NT2/D1 (cell line): ENCODE results near the gene RAX.

Source experiments
- DNase-seq: peaks from one replicate; pipeline ENCODE4 v3.0.0-alpha.2; 2011; ENCODE audit warnings: low read depth, low spot score
- H3K27me3 ChIP-seq: 2 replicates; pipeline ENCODE4 v1.6.0; 2011; ENCODE audit warnings: mild to moderate bottlenecking; ENCODE audit not compliant: insufficient read length, insufficient read depth
- H3K36me3 ChIP-seq: 2 replicates; pipeline ENCODE4 v1.6.1; 2011; ENCODE audit warnings: mild to moderate bottlenecking, low read length, mixed read lengths; ENCODE audit not compliant: insufficient read depth, insufficient read length
- H3K4me1 ChIP-seq: 2 replicates; pipeline ENCODE4 v1.5.1; 2011; ENCODE audit not compliant: insufficient read depth, insufficient read length
- H3K4me3 ChIP-seq: 2 replicates; pipeline ENCODE4 v1.5.1; 2011; ENCODE audit warnings: low read depth; ENCODE audit not compliant: insufficient read length
- H3K9ac ChIP-seq: 2 replicates; pipeline ENCODE4 v1.6.0; 2011; ENCODE audit warnings: low read depth; ENCODE audit not compliant: insufficient read length
- H3K9me3 ChIP-seq: 2 replicates; pipeline ENCODE4 v1.5.1; 2011; ENCODE audit warnings: mild to moderate bottlenecking, low read length; ENCODE audit not compliant: insufficient read depth
- SUZ12 ChIP-seq: IDR thresholded peaks from 2 replicates; pipeline ENCODE4 v1.6.1; 2011; ENCODE audit not compliant: insufficient read length, insufficient read depth; ENCODE audit errors: extremely low read depth
- YY1 ChIP-seq: IDR thresholded peaks from 2 replicates; pipeline ENCODE4 v1.6.1; 2011; ENCODE audit not compliant: insufficient read length, insufficient read depth
- ZNF274 ChIP-seq: IDR thresholded peaks from 2 replicates; pipeline ENCODE4 v1.6.1; 2011; ENCODE audit warnings: mild to moderate bottlenecking, low read depth, low read length

The RAX gene

DNA sequence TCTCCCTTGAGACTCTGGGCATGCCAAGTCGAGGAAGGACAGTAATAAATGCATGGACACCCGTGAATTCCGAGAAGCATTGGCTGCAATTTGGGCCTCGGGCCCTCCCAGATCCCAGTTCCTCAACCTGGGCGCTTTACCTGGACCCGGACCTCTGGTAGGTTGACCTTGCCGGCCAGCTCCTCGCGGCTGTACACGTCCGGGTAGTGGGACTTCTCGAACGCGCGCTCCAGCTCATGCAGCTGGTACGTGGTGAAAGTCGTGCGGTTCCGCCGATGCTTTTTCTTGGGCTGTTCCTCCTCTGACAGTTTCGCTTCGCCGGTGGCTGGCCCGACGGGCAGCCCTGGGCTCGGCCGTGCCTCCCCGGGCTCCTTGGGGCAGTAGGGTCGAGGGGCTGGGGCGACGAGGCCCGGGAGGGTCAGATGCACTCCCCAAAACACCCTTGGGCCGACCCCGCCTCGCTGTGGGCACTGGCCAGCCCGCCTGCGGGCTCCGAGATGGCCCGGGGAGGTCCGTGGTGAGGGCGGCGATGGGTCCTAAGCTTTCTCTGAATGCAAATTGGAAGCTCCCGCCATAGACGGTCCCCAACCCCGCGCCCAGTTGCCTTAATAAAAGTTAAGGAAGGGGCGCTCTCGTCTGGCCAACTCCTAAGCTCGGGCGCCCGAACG is 899 bp downstream of the RAX start:
- H3K9ac ChIP-seq = no peak overlapping the region
- TF ChIP-seq SUZ12 (no peak), ZNF274 (no peak), YY1 (no peak)
- peaks cover 56% of the 10 kb centered on the region for H3K9me3 ChIP-seq
- no peaks in the 10 kb centered on the region for H3K27me3 ChIP-seq
- DNase-seq = no peak
- no peaks in the 10 kb centered on the region for H3K36me3 ChIP-seq
- no peaks in the 10 kb centered on the region for H3K4me1 ChIP-seq
- no peak overlapping the region for H3K4me3 ChIP-seq

DNA sequence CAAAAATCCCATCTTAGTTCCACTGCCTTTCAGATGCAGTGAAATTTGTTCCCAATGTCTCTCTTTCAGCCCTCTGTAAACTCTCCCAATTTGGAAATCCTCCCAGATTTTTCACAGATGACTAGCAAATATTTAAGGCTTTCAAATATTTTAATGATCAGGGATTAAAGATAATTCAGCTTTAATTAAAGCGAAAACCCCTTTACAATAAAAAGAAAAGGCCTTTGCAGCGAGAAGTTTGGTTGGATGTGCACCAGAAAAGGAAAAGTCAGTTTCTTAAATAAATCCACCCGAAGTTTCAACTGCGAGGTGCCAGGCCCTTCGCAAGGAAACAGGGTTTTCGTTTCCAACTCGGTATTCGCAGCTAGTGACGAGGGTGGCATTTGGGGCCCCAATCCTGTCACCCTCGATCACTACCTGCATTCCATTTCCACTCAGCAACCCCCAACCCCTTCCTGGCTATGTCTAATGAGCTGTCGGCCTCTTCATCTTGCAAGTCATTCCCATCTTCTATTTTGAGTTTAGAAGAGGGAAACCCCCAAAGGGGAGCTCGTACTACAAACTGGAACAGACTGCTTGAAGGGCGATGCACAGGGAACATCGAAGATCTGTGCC is 1.5 kb downstream of the RAX start:
- no peak for DNase-seq
- no peaks in the 10 kb centered on the region for H3K27me3 ChIP-seq
- no peaks in the 10 kb centered on the region for H3K4me1 ChIP-seq
- H3K9me3 ChIP-seq = peaks cover 62% of the 10 kb centered on the region
- H3K9ac ChIP-seq = no peak overlapping the region
- H3K4me3 ChIP-seq = no peak overlapping the region
- H3K36me3 ChIP-seq = no peaks in the 10 kb centered on the region
- no peak for TF ChIP-seq SUZ12
- no peak for TF ChIP-seq YY1
- TF ChIP-seq ZNF274 = no peak

DNA sequence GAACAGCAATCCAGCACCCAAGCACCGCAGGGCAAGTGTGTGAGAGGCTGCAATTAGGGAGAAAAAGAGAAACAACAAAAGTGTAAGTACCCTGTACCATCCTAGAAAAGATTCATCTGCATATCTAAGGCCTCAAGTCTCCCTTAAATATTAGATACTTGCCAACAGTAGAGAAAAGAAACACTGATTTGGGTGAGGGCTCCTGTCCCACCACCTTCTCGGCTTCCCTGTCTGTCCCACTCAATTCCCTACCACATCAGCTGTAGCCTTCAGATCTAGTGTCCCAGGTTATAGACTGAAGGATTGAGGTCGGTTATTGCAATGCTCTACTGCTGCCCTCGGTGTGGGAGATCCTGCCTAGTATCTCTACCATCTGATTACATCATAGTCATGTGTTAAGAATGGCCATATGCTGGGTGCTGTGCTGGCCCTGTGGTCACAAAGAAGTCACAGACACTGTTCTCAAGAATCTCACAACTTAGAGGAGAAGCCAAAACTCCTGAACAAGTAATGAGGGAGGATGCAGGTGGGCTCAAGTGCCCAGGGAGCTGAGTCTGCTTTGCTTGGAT is 2.5 kb downstream of the RAX start:
- Histone ChIP-seq H3K4me1 (no peaks in the 10 kb centered on the region), H3K9me3 (peaks cover 66% of the 10 kb centered on the region)
- no peak for DNase-seq

GRCh38 chr18:59269563-59270119 is 3.6 kb downstream of the RAX start:
- Histone ChIP-seq H3K4me1 (no peaks in the 10 kb centered on the region), H3K9me3 (peaks cover 66% of the 10 kb centered on the region), H3K36me3 (no peaks in the 10 kb centered on the region), H3K9ac (peak overlapping the region; percentile 32), H3K4me3 (peak overlapping the region; percentile 26), H3K27me3 (no peaks in the 10 kb centered on the region)
- DNase-seq = no peak
- TF ChIP-seq ZNF274 (no peak), SUZ12 (no peak), YY1 (no peak)

More for the DNA sequence above, 2.5 kb downstream of the RAX start:
- no peak overlapping the region for H3K4me3 ChIP-seq
- H3K9ac ChIP-seq = no peak overlapping the region
- TF ChIP-seq SUZ12 (no peak), YY1 (no peak), ZNF274 (no peak)
- no peaks in the 10 kb centered on the region for H3K27me3 ChIP-seq
- H3K36me3 ChIP-seq = no peaks in the 10 kb centered on the region

GRCh38 chr18:59268721-59269562 is 4.3 kb downstream of the RAX start:
- peak overlapping the region; percentile 43 for H3K4me3 ChIP-seq
- H3K9me3 ChIP-seq = peaks cover 66% of the 10 kb centered on the region
- H3K36me3 ChIP-seq = no peaks in the 10 kb centered on the region

DNA sequence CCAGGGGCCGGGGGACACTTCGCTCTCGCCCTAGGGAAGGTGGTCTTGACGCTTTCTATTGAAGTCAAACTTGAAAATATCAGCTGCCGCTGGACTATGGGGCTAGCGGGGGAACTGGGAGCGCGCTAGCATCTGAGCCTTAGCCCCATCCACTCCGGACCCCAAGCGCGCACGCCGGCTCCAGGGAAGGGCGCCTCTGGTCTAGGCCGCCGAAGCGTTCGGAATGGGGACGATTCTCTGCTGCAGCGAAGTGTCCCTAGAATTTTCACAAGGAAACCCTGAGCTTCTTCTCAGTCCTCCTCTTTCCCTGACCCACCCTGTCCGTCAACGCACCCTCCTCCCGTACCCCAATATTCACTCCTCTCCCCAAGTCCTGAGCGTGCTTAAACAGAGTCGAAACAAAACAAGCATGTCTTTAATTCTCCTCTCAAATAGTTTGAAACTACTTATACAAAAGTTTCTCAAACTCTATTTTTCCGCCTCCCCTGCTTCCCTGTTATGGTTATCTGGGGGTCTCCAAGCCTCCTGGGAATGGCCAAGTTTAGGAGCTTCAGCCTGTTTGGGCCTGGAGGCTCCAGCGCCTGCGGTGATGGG is 5.0 kb downstream of the RAX start:
- no peak for TF ChIP-seq SUZ12
- no peak for TF ChIP-seq ZNF274
- TF ChIP-seq YY1 = no peak
- DNase-seq = no peak
- H3K27me3 ChIP-seq = no peaks in the 10 kb centered on the region
- peaks cover 59% of the 10 kb centered on the region for H3K9me3 ChIP-seq
- no peaks in the 10 kb centered on the region for H3K36me3 ChIP-seq
- no peaks in the 10 kb centered on the region for H3K4me1 ChIP-seq
- H3K4me3 ChIP-seq = peak overlapping the region; percentile 43
- peak overlapping the region; percentile 76 for H3K9ac ChIP-seq

More at GRCh38 chr18:59268721-59269562, 4.3 kb downstream of the RAX start:
- peak overlapping the region; percentile 76 for H3K9ac ChIP-seq
- TF ChIP-seq ZNF274 (no peak), SUZ12 (no peak), YY1 (no peak)
- no peaks in the 10 kb centered on the region for H3K27me3 ChIP-seq
- peak; percentile 57 for DNase-seq
- no peaks in the 10 kb centered on the region for H3K4me1 ChIP-seq
